Amniotic stem cell (primary cell): ENCODE measurements around the gene PPP2R2C.

Experiments
- DNase-seq: peaks from one replicate; lab custom pipeline; 2025; lab: John Stamatoyannopoulos, UW

Gene PPP2R2C

DNA sequence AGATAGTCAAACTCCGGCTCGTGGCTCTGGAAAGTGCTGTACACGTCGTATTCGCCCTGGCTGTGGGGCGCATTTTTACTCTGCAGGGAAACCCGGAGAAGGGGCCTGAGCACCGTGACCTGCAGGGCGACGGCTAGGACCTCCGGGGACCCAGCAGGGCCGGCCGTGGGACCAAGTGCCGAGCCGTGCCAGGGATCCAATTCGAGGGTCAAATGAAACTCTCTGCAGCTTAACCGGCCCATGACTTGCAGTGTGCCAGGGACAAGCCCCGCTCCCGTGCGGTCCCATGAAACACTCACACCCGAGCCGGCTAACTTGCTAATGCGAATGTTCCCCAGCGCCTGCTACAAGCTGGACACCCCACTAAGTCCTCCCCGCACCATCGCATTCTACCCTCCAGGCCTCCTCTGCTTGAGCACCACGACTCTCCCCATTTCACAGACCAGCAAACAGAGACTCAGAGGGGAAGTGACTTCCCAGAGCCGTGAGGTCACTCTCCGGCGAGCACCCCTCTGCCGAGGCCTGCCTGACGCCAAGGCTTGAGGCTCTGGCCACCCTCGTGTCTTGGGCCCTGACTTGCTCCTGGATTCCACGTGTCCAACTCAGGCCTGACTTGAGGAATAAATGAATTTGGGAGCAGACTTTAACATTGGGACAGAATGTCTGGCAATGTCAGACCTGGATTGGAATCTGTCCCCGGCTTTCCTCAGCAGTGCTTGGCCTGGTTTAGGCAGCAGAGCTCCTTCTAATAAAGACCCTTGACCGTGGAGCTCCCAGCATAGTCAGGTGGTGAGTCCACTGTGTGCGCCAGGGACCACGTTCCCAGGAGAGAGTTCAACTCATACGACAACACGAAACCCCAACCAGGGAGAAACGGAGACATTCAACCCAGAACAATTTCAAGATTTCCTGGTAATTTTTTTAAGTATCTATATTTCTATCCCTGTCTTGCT lies 93.6 kb downstream of the PPP2R2C start:
- no peak for DNase-seq

DNA sequence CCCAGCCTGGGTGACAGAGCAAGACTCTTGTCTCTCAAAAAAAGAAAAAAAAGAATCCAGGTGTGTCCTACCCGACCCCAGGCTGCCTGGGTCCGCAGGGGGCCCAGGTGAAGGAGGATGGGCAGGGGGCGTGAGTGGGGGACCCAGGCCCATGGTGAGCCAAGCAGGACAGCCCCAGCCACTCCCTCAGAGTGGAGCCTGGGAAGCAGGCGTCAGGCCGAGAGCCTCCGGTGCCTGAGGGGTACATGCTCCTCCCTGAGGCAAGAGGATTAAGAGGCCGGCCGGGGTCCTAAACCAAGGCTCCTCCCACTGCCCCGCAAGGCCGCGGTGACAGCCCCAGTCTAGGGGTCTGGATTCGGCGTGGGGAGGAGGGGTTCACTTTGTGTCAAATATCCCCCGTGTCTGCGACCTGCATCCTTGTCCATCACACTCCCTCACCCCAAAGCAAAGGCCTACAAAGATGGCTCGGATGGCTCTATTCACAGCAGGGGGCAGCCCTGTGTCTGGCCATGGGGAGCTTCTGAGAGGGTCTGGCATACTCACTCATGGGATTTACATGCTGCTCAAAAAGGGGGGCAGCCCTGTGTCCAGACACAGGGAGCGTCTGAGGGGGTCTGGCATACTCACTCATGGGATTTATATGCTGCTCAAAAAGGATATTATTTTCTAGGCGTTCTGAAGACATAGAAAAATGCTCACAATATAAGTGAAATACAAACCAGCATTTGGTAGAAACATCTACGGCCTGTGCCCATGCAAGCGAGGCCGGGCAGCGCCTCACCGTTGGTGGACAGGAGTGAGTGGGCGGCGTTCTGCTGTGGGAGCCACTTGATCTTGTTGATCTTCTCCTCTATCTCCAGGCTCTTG lies 94.6 kb downstream of the PPP2R2C start:
- no peak for DNase-seq

DNA sequence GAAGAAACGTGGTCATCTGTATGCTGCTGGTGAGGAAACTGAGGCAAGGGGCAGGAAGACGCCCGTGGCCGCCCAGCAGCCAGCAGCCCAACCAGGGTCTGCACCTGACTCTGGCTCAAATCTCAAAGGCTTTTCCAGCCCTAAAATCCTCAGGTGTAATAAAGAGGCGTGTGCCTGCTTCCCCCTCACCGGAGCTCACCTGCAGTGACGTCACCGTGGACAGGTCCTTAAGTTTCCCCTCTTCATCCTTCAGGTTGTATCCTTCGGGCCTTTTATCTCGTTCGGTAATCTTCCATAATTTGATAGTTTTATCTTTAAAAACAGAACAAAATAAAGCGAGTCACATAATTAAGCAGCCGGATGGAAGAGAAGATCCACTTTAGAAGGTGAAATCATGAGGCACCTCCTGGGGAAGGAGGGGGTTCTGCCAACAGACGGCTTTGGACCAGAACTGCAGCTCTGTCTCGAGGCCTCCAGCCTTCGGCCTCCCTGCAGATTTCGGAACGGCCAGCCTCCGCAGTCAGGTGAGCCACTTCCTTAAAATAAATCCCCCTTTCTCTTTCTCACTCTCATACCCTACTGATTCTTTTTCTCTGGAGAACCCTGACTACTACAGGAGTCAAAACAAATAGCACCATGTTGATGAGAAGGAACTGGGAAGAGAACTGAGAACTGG lies 96.7 kb downstream of the PPP2R2C start:
- no peak for DNase-seq

DNA sequence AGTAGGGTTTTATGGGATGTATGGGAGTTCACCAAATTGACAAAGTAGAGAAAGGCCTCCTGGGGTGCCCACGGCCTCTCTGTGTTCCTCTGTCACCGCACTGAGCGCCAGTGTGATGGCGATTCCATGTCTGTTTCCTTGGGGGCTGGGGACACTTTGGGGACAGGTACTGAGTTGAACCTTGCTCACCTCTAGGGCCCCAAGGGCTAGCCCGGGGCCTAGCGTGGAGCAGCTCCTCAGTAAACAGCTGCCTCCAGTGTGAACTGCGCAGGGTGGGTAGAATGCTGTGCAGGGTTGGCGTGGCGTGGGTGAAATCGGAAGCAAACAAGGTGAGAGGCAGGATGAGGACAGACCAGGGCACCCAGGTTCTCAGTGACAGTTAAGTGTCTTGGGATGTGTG lies 97.8 kb downstream of the PPP2R2C start:
- DNase-seq = no peak

DNA sequence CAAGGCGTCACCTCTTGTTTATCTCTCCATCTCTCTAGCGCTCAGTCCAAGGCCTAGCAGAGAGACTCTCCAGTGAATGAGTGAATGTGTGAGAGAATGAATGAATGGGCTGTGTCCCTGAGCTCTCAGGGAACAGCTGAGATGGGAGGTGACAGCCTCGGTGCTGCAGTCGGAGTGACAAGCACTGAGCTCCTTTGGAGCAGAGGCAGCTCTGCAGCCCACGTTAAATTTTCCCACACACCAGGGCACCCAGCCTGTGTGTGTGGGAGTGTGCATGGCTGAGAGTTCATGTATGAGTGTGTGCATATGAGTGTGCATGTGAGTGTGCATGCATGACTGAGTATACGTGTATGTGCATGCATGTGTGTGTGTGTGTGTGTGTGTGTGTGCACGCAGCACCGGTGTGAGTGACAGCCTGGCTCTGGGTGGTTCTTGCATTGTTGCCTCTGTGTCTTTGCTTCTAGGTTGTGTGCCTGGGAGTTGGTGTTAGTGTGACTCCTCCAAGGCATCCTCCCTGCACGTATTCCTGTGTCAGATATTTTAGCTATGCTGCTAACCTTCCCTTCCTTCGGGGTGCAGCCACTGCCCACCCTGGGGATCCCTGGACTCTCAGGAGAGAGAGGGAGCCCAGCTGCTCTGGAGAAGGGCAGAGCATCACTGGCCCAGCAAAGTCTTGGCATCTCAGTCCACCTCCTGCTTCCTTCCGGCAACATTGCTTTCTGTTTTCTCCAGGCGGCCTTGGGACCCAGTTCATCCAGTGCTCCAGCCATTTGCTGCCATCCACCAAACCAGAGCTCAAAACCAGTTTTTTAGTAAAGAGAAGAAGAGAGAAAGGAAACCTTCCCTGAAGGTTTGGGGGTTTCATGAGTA lies 98.6 kb downstream of the PPP2R2C start:
- no peak for DNase-seq

DNA sequence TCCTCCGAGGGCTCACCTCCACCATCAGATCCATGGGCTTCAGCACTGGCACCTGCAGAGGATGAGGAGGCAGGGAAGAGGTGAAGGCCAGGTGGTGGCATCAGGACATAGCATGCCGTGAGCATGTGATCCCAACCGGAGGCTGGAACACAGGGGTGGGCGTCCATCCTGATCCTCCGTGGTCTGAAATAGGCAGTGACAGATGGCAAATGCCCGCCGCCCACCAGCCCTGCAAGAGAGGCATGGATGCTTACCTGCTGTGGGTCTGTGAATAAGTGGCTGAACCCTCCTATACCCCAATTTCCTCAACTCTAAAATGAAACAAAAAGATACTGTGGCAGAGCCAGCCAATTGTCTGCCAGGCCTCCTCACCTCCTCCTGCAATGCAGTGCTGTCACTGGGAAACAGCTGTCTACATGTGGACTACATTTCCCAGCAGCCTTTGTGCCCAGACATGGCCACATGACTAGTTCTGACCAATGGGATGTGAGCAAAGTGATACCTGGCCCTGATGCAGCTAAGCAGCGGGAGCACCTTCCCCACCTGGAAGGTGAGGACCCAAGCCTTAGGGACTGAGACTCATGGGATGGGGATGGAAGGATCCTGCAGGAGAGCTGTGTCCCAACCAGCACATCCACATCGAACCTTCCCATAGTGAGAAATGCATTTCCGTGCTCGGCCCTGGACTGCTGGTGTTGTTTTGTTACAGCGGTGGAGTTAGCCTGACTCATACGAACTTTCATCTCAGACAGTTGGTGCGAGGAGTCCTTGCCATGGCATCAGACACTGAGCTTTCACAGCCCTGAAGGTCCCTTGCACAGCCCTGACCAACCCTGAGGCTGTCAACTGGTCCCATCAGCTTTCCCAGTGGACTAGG lies 99.5 kb downstream of the PPP2R2C start:
- DNase-seq = no peak

DNA sequence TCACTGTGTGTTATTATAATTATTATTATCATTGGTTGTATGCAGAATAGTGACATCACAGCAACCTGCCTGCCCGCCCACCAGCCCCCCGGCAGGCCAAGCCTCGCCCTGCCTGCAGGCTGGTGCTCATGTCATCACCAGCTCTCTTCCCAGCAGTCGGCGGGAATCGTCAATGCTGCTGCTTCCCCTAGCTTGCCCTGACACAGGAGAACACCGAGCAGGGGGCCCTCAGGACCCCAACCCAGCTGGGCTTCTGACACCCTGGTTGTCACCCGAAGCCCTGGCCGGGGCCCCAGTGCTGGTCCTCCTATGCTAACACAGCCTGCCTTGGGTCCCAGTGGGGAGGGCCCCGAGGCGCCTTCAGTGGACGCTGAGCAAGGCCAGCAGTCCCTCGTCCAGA lies 100.6 kb downstream of the PPP2R2C start:
- no peak for DNase-seq

DNA sequence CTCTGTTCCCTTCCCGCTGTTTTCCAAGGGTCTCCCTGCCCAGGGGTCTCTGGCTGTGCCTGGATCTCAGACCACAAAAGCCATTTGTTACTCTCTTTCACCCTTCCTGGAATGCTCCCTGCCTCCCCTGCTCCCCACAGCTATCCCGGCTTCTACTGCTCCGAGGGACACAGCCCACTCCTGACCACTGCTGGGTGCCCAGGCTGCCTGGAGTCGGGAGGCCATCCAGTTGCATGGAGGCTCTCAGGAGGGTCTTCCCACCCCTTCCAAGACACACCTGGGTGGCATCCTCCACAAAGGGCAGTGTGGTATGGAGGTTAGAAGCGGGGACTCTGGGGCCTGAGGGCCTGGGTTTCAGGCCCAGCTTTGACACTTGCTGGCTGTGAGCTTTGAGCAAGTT lies 101.1 kb downstream of the PPP2R2C start:
- DNase-seq = no peak

DNA sequence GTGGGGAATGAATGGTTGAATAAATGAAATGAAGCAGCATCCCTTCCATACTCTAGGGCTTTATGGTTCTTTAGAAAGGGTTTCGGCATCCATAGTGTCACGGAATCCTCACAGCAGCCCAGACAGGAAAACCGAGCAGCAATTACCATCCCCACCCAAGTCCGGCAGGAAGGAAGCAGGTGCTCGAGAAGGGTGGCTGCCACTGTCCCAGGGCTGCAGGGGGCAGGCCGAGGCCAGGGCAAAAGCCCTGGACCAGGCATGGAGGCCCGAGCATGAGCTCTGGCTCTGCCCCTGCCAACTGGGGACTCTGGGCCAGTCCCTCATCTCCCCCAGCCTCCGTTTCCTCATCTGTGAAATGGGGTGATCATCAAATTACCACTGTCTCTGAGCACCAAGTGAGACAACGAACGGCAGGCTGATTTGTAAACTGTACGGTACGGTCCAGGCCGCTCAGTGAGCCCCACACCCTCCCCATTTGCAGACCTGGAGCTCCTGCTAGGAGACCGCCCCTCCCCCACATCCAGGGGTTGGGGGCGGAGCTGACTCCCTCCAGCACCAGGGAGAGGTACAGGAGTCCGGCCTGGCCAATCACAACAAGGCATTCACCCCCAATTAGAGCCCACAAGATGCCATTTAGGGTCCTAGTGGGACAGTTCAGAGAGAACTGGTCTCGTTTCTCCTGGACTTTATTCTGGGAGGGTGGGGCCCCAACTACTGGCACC lies 102.3 kb downstream of the PPP2R2C start:
- DNase-seq = no peak

DNA sequence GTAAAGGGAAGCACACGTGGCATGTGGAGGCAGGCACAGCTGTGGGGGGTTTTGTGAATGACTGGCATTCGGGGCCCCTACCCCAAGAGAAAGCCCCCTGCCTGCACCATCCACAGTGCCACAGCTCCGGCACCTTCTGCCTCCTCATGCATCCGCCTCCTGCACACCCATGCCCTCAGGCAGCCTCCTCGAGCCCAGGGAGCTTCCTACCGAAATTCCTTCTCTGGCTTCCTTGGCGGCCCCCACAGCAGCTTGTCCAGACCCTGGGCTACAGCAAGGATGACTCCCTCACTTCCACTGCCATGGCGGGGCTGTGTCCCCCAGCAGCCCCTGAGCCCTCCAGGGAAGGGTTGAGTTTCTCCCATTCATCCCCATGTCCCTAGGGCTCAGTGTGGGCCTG lies 102.9 kb downstream of the PPP2R2C start:
- no peak for DNase-seq

DNA sequence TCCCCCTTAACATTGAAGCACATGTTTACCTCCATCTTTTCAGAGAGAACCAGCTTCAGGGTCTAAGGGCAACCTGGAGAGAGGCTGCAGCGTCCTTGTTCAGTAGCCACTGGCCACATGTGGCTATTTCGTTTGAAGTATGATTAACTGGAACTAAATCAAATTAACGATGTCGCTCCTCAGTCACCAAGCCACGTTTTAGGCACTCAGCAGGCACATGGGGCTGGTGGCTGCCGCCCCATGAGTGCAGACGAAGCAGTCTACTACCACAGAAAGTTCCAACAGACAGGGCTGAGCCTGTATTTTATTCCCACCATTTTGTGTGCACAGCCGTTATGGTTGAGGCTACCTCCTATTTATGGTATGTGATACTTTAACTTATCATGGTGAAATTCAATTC lies 103.4 kb downstream of the PPP2R2C start:
- no peak for DNase-seq

DNA sequence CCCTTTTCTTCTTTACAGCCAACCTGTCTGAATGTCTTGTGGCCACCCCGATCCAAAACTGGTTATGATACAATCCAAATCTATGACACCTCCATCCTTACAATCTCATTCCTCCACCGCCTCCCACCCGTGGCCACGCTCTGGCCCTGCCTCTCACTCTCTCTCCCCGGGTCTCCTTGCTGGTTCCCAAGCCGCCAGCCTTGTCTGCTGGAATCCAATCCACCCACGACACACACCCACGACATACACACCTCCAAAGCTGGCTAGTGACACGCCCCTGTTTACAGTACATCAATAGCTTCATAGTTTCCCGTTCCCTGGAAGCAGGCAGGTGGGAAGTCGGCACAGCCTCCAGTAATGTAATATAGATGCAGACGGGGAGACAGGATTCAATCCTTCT lies 103.8 kb downstream of the PPP2R2C start:
- no peak for DNase-seq

DNA sequence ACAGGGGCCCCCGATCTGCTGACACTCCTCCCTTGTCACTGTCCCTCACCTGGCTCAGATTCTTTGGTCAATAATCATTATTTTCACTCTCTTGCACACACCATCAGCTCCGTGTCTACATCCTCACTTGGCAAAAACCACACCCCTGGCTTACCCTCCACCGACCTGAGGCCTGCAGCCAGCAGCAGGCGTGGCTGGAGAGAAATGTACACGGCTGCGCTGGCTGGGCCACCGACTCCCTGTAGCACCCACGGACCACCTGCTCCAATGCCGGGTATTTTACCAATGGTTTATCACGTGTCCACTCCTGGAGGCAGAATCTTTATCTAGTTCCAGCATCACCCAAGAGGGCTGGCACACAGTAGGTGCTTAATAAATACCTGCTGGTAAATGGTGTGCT lies 104.3 kb downstream of the PPP2R2C start:
- no peak for DNase-seq

DNA sequence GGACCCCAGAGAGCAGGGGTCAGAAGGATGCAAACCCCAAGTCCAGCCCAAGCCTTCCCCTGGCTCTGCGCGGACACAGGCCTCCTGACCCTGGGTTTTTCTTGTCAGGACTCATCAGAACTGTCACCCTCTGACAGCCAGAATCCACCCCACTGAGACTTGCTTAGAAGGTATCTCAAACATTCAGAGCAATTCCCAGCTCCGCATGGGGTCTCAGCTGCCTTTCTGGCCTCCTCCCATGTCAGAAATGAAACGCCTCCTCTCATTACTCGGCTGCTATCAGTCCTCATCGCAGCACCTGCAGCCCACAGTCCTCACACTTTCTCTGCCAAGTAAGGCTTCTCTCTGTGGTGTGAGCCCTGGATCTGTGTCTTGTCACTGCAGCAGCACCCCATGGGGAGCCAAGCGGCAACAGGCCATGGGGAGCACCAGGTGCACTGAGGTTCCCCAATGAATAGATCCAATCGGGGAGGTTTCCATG lies 105.0 kb downstream of the PPP2R2C start:
- no peak for DNase-seq

DNA sequence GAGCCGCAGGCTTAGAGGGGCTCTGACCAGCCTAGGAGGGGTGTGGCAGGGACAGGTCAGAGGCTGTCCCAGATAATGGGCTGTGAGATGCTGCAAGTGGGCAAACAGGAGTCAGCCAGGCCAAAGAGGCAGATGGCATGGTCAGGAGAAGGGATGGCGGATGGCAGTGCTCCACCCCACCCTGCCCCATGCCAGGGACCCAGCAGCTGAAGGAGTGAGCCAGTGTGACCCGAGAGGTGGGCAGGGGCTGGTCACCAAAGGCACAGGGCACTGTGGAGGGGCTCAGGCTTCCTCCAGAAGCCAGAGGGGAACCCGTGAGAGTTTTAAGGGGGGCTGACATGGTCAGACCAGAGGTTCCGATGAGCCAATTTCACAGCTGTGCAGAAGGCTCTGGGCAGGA lies 105.8 kb downstream of the PPP2R2C start:
- no peak for DNase-seq

DNA sequence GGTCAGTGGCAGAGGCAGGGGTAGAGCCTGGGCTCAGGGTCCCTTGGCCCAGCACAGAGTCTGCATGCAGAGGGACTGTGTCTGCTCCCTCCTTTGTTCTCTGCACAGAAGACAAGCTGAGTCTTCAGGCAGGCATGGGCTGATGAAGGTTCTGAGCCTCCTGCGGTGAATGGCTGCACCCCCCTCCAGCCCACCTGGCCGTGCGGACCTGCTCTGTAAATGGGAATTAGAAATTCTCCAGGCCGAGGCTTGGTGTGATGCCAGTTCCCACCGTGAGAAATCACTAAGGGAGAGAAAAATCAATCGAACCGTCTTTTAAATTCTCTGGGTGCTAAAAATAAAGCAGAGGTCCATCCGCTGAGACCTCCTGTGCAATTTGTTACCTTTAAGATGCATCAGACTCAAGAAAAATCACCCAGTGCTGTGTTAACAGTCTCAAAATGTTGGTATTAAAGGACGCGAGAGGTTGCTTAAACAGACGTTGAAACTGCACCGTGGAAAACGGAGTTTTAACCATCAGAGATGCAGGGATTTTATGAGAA lies 106.8 kb downstream of the PPP2R2C start:
- DNase-seq = no peak

DNA sequence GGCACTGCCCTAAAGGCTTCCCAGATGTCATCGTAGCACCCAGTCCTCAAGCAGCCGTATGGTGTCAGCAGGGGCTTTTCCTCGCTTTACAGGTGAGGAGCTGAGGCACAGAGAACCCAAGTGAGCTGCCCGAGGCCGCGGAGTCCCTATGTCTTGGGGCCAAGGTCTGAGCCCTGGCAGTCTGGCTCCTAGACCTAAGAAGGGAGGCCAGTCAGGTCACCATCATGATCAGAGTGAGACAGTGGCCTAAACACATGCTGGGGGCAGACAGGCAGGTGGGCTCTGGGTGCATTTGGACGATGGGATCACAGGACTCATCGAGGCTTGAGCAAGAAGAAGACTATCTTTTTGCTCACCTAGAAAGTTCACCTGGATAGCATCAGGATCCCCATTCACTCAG lies 107.8 kb downstream of the PPP2R2C start:
- DNase-seq = no peak

DNA sequence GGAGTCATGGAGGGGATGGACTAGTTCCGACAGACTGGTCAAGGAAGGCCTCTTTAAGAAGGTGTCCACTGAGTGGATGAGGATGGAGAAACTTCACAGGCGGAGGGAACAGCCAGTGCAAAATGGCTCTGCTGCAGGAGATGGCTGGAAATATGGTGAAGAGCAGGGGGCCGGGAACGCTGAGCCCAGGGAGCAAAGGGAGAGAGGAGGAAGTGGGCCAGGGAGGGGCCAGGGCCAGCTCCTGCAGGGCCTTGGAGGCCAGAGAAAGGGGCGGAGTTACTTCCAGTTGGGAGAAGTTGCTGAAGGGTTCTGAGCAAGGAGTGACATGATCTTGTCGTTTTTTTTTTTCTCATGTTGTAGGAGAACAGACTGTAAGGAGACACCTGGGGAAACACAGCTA lies 108.3 kb downstream of the PPP2R2C start:
- DNase-seq = no peak

DNA sequence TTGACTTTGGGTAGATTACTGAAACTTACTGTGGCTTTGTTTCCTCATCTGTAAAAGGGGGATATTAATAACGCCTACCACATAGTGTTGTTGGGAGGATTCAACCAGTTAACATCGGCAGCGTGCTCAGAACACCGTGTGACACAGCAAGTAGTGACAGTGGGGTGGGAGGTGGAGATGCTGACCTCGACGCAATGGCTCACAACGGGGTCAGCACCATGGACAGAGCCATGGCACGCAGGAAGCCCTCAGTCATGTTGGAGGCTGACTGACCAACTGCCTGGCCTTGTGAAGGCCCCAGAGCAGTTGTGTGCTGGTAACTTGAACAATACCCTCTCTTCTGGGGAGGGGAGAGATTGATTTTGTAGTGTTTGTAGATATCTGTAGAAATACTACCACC lies 109.5 kb downstream of the PPP2R2C start:
- DNase-seq = no peak
